ENCODE data around the gene SLIT1.

DNA sequence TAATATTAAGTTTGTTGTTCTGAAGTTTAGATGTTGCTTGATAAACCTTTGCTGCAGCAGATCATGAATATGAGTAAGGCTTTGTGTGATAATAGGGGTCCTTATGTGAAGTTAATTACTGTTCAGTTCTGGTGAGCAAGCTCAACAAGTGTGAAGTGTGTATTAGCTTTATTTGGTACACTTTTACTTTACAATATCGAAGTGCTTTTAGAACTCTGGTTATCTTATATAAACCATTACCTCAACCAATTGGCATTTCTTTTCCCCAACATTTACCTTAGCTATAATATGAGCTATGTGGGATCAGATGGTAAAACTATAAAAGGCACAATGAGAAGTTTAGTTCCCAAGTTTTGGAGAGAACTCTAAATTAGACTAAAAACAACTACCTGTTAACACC lies 226.0 kb downstream of the SLIT1 start:
- TF ChIP-seq, protein P1, sequence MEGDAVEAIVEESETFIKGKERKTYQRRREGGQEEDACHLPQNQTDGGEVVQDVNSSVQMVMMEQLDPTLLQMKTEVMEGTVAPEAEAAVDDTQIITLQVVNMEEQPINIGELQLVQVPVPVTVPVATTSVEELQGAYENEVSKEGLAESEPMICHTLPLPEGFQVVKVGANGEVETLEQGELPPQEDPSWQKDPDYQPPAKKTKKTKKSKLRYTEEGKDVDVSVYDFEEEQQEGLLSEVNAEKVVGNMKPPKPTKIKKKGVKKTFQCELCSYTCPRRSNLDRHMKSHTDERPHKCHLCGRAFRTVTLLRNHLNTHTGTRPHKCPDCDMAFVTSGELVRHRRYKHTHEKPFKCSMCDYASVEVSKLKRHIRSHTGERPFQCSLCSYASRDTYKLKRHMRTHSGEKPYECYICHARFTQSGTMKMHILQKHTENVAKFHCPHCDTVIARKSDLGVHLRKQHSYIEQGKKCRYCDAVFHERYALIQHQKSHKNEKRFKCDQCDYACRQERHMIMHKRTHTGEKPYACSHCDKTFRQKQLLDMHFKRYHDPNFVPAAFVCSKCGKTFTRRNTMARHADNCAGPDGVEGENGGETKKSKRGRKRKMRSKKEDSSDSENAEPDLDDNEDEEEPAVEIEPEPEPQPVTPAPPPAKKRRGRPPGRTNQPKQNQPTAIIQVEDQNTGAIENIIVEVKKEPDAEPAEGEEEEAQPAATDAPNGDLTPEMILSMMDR (IDR thresholded peaks at IDR 0.05), result no peak
- no peak for TF ChIP-seq POLR2A (IDR thresholded peaks at IDR 0.05)

Data from body of pancreas (tissue), 4 donors.